ENCODE results near the gene EVI2A. TPM values are rescaled to one million over a fixed set of nuclear protein-coding genes. Genes with fewer than 3 reads are reported as not detected.
A peak's percentile ranks its signal among the peaks of the same experiment; 100 is the strongest.

EVI2A gene
- total and polyA plus RNA-seq, 2 of the 13 experiments (the other 11 are each of a cell fraction or from before 2014, with no cell fraction given) = not detected

- no peak for TF ChIP-seq ZHX1 (CRISPR knock-in tag; IDR thresholded peaks at IDR 0.05; ENCODE audit: low read depth)
- TF ChIP-seq REPIN1 (CRISPR knock-in tag; IDR thresholded peaks at IDR 0.05; ENCODE audit: borderline replicate concordance, low read depth) = no peak
- no peak for TF ChIP-seq SP5 (CRISPR knock-in tag; IDR thresholded peaks at IDR 0.05; ENCODE audit: borderline replicate concordance, low read depth)
- no peak for TF ChIP-seq CTCF (CRISPR knock-in tag; IDR thresholded peaks at IDR 0.05)
- no peak for TF ChIP-seq KDM5A (IDR thresholded peaks at IDR 0.05; ENCODE audit: borderline replicate concordance, low read length)
- TF ChIP-seq MAFK (conservative IDR thresholded peaks at IDR 0.05 in 1 of 2, IDR thresholded peaks at IDR 0.05 in 1 of 2; ENCODE audit: low read length in 2 of 2) = no peak
Measured at GRCh38 chr17:31357091-31357490, 35.7 kb upstream of the EVI2A start (continued).

- Histone ChIP-seq H3K9ac (ENCODE audit: insufficient read depth, low read depth, low read length) (no peak overlapping the region), H4K20me1 (ENCODE audit: insufficient read depth, low read length) (no peaks in the 10 kb centered on the region), H3K79me2 (ENCODE audit: insufficient read depth, low read length) (no peaks in the 10 kb centered on the region), H3K4me2 (ENCODE audit: low read depth, low read length) (no peak overlapping the region), H3K27me3 (ENCODE audit: control insufficient read depth in 1 of 2, insufficient read depth in 2 of 2, low read length in 2 of 2) (no peaks in the 10 kb centered on the region), H2AFZ (ENCODE audit: low read length) (no peak overlapping the region), H3K4me1 (ENCODE audit: insufficient read depth, low read length) (no peaks in the 10 kb centered on the region), H3K4me3 (replicated peaks in 1 of 3; ENCODE audit: insufficient read depth in 1 of 3, low read depth in 2 of 3, low read length in 3 of 3) (no peak overlapping the region), H3K27ac (ENCODE audit: extremely low read length, insufficient read depth, low read length) (no peak overlapping the region), H3K36me3 (replicated peaks in 1 of 2; ENCODE audit: control insufficient read depth in 1 of 2, insufficient read depth in 2 of 2, low read length in 2 of 2) (peaks cover 7 to 40% of the 10 kb centered on the region in 2 experiments), H3K9me3 (ENCODE audit: low read length) (no peaks in the 10 kb centered on the region)
- intact Hi-C loops (cut with micrococcal nuclease; ENCODE audit: unreplicated experiment) (loop anchor here (1.0 kb wide), 1 partner anchor 23 kb away; no protein-coding TSS in a partner anchor), in situ Hi-C loops (cut with HindIII; ENCODE audit: extremely low pct_ligation_motif_present, low pct_unique_long_range_greater_than_20kb) (no loop called here)
- ATAC-seq = no peak
- DNase-seq (ENCODE audit: low spot score) = no peak
- TF ChIP-seq ZHX2 (IDR thresholded peaks at IDR 0.05; ENCODE audit: low read depth) (no peak), ZHX2 (CRISPR knock-in tag; IDR thresholded peaks at IDR 0.05; ENCODE audit: borderline replicate concordance) (no peak), MAFK (conservative IDR thresholded peaks at IDR 0.05 in 1 of 2, IDR thresholded peaks at IDR 0.05 in 1 of 2; ENCODE audit: low read length in 2 of 2) (peak in 1 of 2 experiments; percentile 54; a peak in 2 of 4 replicates), MAFF (IDR thresholded peaks at IDR 0.05; ENCODE audit: low read depth, low read length) (0 out of 2 replicates have a peak, but pooled peaks have one; percentile 21)
- ChIA-PET CTCF (ENCODE audit: low intra/inter-chr PET ratio, low total read pairs) (no interaction called here), POLR2A (no interaction called here)
- 94% methylated on average over 1 of the region's 1 CpG for WGBS (ENCODE audit: low lambda C conversion rate)
- no peak for FAIRE-seq
- no TSS peak for BruUV-seq (replicated peaks)
Measured at GRCh38 chr17:31355935-31356334, 34.5 kb upstream of the EVI2A start.

Data from HepG2 (cell line).